ENCODE results near the gene IGDCC3. TPM values are rescaled to one million over a fixed set of nuclear protein-coding genes. Genes with fewer than 3 reads are reported as not detected.

IGDCC3 gene
- polyA plus RNA-seq, 1 donor (not counting 4 experiments of a cell fraction or from before 2014, with no cell fraction given), result not detected

GRCh38 chr15:65401611-65402240 is 23.9 kb upstream of the IGDCC3 start:
- H3K27me3 ChIP-seq (ENCODE audit: control insufficient read depth, extremely low read depth, insufficient read depth, low read length), result peaks cover 32% of the 10 kb centered on the region
- no peaks in the 10 kb centered on the region for H3K79me2 ChIP-seq (ENCODE audit: control insufficient read depth, insufficient read depth, low read length)
- no peaks in the 10 kb centered on the region for H4K20me1 ChIP-seq (ENCODE audit: control insufficient read depth, extremely low read depth, insufficient read depth, low read length)
- no peaks in the 10 kb centered on the region for H3K9me3 ChIP-seq (ENCODE audit: control insufficient read depth, low read depth, low read length)
- no peak overlapping the region for H3K27ac ChIP-seq (ENCODE audit: control insufficient read depth, insufficient read depth, low read length)
- dilution Hi-C loops (cut with MboI; ENCODE audit: extremely low pct_ligation_motif_present, low sequenced_read_pairs), result no loop called here
- FAIRE-seq, result no peak
- H3K4me2 ChIP-seq (ENCODE audit: control insufficient read depth, extremely low read depth, insufficient read depth, low read depth, low read length), result no peak overlapping the region
- TF ChIP-seq, protein P1, sequence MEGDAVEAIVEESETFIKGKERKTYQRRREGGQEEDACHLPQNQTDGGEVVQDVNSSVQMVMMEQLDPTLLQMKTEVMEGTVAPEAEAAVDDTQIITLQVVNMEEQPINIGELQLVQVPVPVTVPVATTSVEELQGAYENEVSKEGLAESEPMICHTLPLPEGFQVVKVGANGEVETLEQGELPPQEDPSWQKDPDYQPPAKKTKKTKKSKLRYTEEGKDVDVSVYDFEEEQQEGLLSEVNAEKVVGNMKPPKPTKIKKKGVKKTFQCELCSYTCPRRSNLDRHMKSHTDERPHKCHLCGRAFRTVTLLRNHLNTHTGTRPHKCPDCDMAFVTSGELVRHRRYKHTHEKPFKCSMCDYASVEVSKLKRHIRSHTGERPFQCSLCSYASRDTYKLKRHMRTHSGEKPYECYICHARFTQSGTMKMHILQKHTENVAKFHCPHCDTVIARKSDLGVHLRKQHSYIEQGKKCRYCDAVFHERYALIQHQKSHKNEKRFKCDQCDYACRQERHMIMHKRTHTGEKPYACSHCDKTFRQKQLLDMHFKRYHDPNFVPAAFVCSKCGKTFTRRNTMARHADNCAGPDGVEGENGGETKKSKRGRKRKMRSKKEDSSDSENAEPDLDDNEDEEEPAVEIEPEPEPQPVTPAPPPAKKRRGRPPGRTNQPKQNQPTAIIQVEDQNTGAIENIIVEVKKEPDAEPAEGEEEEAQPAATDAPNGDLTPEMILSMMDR (optimal IDR thresholded peaks at IDR 0.05 in 1 of 3, IDR thresholded peaks at IDR 0.05 in 1 of 3, conservative IDR thresholded peaks at IDR 0.05 in 1 of 3; ENCODE audit: extremely low read depth in 1 of 3, insufficient read depth in 2 of 3, low read length in 3 of 3), result no peak
- TF ChIP-seq EZH2 (IDR thresholded peaks at IDR 0.05; ENCODE audit: low read length), result no peak
- no peaks in the 10 kb centered on the region for H3K36me3 ChIP-seq (ENCODE audit: control insufficient read depth in 2 of 2, extremely low read depth in 1 of 2, insufficient read depth in 2 of 2, low read length in 2 of 2)
- no peaks in the 10 kb centered on the region for H3K9me1 ChIP-seq (ENCODE audit: control insufficient read depth, extremely low read depth, insufficient read depth, low read length)
- H3K4me1 ChIP-seq (ENCODE audit: control insufficient read depth, extremely low read depth, insufficient read depth, low read length), result no peaks in the 10 kb centered on the region
- H3K4me3 ChIP-seq (ENCODE audit: control insufficient read depth in 2 of 3, extremely low read depth in 1 of 3, insufficient read depth in 2 of 3, low read depth in 1 of 3, low read length in 3 of 3), result no peak overlapping the region
- no peak overlapping the region for H2AFZ ChIP-seq (ENCODE audit: control insufficient read depth, low read length)
- DNase-seq (ENCODE audit: low read depth, low spot score), result no peak
- H3K9ac ChIP-seq (ENCODE audit: control insufficient read depth, extremely low read depth, insufficient read depth, low read length), result no peak overlapping the region

DNA sequence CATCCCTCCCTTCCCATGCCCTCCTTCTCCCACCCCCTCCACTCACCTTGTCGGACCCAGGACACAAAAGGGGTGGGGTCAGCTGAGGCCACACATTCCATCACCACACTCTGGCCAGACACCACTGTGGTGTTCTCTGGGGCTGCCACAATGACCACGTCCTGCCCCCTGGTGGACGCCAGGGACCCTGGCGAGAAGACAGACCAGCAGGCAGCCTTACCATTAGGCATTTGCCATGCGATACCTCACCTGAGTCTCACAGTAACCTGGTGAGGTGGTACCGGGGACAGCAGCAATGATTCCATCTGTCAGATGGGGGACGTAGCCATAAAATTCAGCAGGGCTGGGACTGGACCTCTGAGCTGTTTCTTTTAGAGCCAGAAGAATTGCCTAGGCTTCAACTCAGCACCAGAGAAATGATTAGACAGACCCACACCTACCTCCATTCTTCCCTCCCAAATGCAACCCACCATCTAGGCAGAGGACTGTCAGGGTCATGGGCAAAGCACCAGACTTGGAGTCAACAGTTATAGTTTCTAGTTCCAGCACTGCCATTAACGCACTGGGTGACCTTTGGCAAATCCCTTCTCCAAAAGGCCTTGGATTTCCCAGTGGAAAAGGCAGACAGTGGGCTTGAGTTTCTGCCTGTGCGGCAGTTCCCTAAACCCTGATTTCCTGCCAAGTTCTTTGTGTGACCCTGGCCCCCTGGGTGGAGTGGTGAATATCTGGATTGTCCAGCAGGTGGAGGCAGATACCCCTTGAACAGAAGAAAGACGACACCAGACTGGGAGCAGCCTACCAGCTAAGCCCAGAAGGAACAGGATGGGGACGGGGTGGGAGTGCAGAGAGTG is 23.2 kb upstream of the IGDCC3 start:
- peaks cover 35% of the 10 kb centered on the region for H3K27me3 ChIP-seq (ENCODE audit: control insufficient read depth, extremely low read depth, insufficient read depth, low read length)

More for the DNA sequence above, 23.2 kb upstream of the IGDCC3 start:
- Histone ChIP-seq H3K4me1 (ENCODE audit: control insufficient read depth, extremely low read depth, insufficient read depth, low read length) (no peaks in the 10 kb centered on the region), H3K9me3 (ENCODE audit: control insufficient read depth, low read depth, low read length) (no peaks in the 10 kb centered on the region), H3K79me2 (ENCODE audit: control insufficient read depth, insufficient read depth, low read length) (no peaks in the 10 kb centered on the region), H3K9ac (ENCODE audit: control insufficient read depth, extremely low read depth, insufficient read depth, low read length) (no peak overlapping the region), H3K36me3 (ENCODE audit: control insufficient read depth in 2 of 2, extremely low read depth in 1 of 2, insufficient read depth in 2 of 2, low read length in 2 of 2) (no peaks in the 10 kb centered on the region), H3K4me2 (ENCODE audit: control insufficient read depth, extremely low read depth, insufficient read depth, low read depth, low read length) (no peak overlapping the region), H3K27ac (ENCODE audit: control insufficient read depth, insufficient read depth, low read length) (no peak overlapping the region), H4K20me1 (ENCODE audit: control insufficient read depth, extremely low read depth, insufficient read depth, low read length) (no peaks in the 10 kb centered on the region), H2AFZ (ENCODE audit: control insufficient read depth, low read length) (no peak overlapping the region), H3K9me1 (ENCODE audit: control insufficient read depth, extremely low read depth, insufficient read depth, low read length) (no peaks in the 10 kb centered on the region), H3K4me3 (ENCODE audit: control insufficient read depth in 2 of 3, extremely low read depth in 1 of 3, insufficient read depth in 2 of 3, low read depth in 1 of 3, low read length in 3 of 3) (no peak overlapping the region)
- no peak for DNase-seq (ENCODE audit: low read depth, low spot score)
- FAIRE-seq, result peak; percentile 64
- dilution Hi-C loops (cut with MboI; ENCODE audit: extremely low pct_ligation_motif_present, low sequenced_read_pairs), result no loop called here
- TF ChIP-seq EZH2 (IDR thresholded peaks at IDR 0.05; ENCODE audit: low read length), result no peak
- TF ChIP-seq, protein P1 (optimal IDR thresholded peaks at IDR 0.05 in 1 of 3, IDR thresholded peaks at IDR 0.05 in 1 of 3, conservative IDR thresholded peaks at IDR 0.05 in 1 of 3; ENCODE audit: extremely low read depth in 1 of 3, insufficient read depth in 2 of 3, low read length in 3 of 3), result peak; percentile 86 to 94 (median 87)

Data from keratinocyte (primary cell).